Peyer's patch (tissue), 4 donors: ENCODE data around the gene GOLGA6L7.

Source experiments
- CTCF ChIP-seq, 6 experiments: fragments of 450-650 bp in 4 of 6; fragments of 200-600 bp in 2 of 6; sonication (generic) in 1 of 6; IDR thresholded peaks; one replicate each; pipeline ENCODE4 v1.5.1; 2017 to 2019; ENCODE audit warnings: antibody characterized with exemption in 6 of 6, mild to moderate bottlenecking in 3 of 6, moderate library complexity in 1 of 6
- POLR2A ChIP-seq, 2 donors: fragments of 450-650 bp; IDR thresholded peaks; one replicate each; pipeline ENCODE4 v1.5.1; 2017; ENCODE audit warnings: antibody characterized with exemption in 2 of 2, mild to moderate bottlenecking in 2 of 2, moderate library complexity in 2 of 2

GRCh38 chr15:28871168-28871567 is 22.7 kb upstream of the GOLGA6L7 start:
- TF ChIP-seq CTCF (IDR thresholded peaks at IDR 0.05) = no peak
- no peak for TF ChIP-seq POLR2A (IDR thresholded peaks at IDR 0.05)
